ENCODE results near the gene FRMD5. TPM values are rescaled to one million over a fixed set of nuclear protein-coding genes. Genes with fewer than 3 reads are reported as not detected.

Gene FRMD5
- total RNA-seq, 1 experiment from 2014 or later, result 27.2 TPM

DNA sequence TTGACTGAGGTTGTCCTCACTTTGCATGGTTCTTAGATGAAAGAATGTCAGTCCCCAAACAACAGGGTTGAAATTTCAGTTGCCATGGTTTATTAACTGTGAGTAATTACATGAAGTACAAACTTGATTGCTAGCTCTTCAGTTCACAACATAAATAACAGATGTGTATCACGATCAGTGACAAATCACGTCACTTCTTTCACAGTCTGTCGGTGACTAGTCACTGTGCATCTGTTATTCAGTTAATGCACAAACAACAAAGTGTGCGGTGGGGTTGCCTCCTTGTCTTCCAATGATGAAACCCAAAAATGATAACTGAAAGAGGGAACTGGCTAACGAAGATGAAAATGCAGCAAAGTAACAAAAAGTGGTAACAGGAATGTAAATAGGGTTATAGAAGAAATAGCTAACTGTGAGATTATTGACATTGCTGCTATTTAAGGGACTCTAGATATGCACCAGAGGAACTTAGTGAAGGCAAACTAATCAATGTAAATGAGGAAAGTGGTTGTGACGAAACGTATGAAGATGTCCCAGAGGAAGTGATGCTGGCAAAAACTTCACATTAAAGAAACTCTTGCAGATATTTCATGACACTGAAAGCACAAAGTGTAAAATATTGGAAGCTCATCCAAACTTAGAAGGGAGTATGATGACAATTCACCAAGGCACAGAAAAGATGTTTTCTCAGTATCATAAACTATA lies 208.9 kb downstream of the FRMD5 start:
- peaks cover 10% of the 10 kb centered on the region; the same call in 1 of the 2 replicates for H3K79me2 ChIP-seq (ENCODE audit: insufficient read depth, low read length)
- CTCF ChIA-PET, result no interaction called here
- ATAC-seq, result no peak
- H3K4me1 ChIP-seq (ENCODE audit: control insufficient read depth in 1 of 2, insufficient read depth in 2 of 2, low read length in 2 of 2), result no peaks in the 10 kb centered on the region
- no peak overlapping the region for H3K4me2 ChIP-seq (ENCODE audit: low read length)
- H4K20me1 ChIP-seq (ENCODE audit: insufficient read depth), result no peaks in the 10 kb centered on the region
- TF ChIP-seq POLR2AphosphoS5 (IDR thresholded peaks at IDR 0.05; ENCODE audit: low read depth, low read length) (no peak), CBX3 (IDR thresholded peaks at IDR 0.05; ENCODE audit: low read depth) (no peak), SP1 (IDR thresholded peaks at IDR 0.05; ENCODE audit: low read depth) (no peak), ZFX (IDR thresholded peaks at IDR 0.05) (no peak), SRF (IDR thresholded peaks at IDR 0.05; ENCODE audit: low read depth) (no peak), ELF1 (IDR thresholded peaks at IDR 0.05; ENCODE audit: borderline replicate concordance, low read depth) (no peak), EGR1 (IDR thresholded peaks at IDR 0.05; ENCODE audit: low read depth) (no peak), TCF7L2 (IDR thresholded peaks at IDR 0.05; ENCODE audit: borderline replicate concordance, extremely low read depth, insufficient read depth, insufficient read length) (no peak), POLR2A (IDR thresholded peaks at IDR 0.05; ENCODE audit: borderline replicate concordance, extremely low read depth, insufficient read depth, insufficient read length) (no peak), ZNF274 (IDR thresholded peaks at IDR 0.05; ENCODE audit: low read depth, low read length) (no peak), EZH2 (IDR thresholded peaks at IDR 0.05) (no peak), SIN3A (IDR thresholded peaks at IDR 0.05; ENCODE audit: low read depth) (no peak), JUND (IDR thresholded peaks at IDR 0.05) (no peak), CEBPB (IDR thresholded peaks at IDR 0.05; ENCODE audit: low read depth) (no peak), FOSL1 (IDR thresholded peaks at IDR 0.05; ENCODE audit: low read depth) (no peak)
- TF ChIP-seq, protein P1, sequence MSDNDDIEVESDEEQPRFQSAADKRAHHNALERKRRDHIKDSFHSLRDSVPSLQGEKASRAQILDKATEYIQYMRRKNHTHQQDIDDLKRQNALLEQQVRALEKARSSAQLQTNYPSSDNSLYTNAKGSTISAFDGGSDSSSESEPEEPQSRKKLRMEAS (IDR thresholded peaks at IDR 0.05), result no peak
- TF ChIP-seq, protein P2, sequence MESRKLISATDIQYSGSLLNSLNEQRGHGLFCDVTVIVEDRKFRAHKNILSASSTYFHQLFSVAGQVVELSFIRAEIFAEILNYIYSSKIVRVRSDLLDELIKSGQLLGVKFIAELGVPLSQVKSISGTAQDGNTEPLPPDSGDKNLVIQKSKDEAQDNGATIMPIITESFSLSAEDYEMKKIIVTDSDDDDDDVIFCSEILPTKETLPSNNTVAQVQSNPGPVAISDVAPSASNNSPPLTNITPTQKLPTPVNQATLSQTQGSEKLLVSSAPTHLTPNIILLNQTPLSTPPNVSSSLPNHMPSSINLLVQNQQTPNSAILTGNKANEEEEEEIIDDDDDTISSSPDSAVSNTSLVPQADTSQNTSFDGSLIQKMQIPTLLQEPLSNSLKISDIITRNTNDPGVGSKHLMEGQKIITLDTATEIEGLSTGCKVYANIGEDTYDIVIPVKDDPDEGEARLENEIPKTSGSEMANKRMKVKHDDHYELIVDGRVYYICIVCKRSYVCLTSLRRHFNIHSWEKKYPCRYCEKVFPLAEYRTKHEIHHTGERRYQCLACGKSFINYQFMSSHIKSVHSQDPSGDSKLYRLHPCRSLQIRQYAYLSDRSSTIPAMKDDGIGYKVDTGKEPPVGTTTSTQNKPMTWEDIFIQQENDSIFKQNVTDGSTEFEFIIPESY (IDR thresholded peaks at IDR 0.05; ENCODE audit: extremely low read depth, insufficient replicate concordance, low read length), result no peak
- TF ChIP-seq, protein P3, sequence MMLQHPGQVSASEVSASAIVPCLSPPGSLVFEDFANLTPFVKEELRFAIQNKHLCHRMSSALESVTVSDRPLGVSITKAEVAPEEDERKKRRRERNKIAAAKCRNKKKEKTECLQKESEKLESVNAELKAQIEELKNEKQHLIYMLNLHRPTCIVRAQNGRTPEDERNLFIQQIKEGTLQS (IDR thresholded peaks at IDR 0.05), result no peak
- TF ChIP-seq, protein P4, sequence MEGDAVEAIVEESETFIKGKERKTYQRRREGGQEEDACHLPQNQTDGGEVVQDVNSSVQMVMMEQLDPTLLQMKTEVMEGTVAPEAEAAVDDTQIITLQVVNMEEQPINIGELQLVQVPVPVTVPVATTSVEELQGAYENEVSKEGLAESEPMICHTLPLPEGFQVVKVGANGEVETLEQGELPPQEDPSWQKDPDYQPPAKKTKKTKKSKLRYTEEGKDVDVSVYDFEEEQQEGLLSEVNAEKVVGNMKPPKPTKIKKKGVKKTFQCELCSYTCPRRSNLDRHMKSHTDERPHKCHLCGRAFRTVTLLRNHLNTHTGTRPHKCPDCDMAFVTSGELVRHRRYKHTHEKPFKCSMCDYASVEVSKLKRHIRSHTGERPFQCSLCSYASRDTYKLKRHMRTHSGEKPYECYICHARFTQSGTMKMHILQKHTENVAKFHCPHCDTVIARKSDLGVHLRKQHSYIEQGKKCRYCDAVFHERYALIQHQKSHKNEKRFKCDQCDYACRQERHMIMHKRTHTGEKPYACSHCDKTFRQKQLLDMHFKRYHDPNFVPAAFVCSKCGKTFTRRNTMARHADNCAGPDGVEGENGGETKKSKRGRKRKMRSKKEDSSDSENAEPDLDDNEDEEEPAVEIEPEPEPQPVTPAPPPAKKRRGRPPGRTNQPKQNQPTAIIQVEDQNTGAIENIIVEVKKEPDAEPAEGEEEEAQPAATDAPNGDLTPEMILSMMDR (IDR thresholded peaks at IDR 0.05 in 2 of 3, conservative IDR thresholded peaks at IDR 0.05 in 1 of 3; ENCODE audit: borderline replicate concordance in 1 of 3, insufficient read depth in 1 of 3, low read depth in 2 of 3, low read length in 2 of 3), result no peak
- TF ChIP-seq, protein P5, sequence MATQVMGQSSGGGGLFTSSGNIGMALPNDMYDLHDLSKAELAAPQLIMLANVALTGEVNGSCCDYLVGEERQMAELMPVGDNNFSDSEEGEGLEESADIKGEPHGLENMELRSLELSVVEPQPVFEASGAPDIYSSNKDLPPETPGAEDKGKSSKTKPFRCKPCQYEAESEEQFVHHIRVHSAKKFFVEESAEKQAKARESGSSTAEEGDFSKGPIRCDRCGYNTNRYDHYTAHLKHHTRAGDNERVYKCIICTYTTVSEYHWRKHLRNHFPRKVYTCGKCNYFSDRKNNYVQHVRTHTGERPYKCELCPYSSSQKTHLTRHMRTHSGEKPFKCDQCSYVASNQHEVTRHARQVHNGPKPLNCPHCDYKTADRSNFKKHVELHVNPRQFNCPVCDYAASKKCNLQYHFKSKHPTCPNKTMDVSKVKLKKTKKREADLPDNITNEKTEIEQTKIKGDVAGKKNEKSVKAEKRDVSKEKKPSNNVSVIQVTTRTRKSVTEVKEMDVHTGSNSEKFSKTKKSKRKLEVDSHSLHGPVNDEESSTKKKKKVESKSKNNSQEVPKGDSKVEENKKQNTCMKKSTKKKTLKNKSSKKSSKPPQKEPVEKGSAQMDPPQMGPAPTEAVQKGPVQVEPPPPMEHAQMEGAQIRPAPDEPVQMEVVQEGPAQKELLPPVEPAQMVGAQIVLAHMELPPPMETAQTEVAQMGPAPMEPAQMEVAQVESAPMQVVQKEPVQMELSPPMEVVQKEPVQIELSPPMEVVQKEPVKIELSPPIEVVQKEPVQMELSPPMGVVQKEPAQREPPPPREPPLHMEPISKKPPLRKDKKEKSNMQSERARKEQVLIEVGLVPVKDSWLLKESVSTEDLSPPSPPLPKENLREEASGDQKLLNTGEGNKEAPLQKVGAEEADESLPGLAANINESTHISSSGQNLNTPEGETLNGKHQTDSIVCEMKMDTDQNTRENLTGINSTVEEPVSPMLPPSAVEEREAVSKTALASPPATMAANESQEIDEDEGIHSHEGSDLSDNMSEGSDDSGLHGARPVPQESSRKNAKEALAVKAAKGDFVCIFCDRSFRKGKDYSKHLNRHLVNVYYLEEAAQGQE (IDR thresholded peaks at IDR 0.05; ENCODE audit: low read depth), result no peak
- H3K9me2 ChIP-seq (ENCODE audit: insufficient read depth), result no peaks in the 10 kb centered on the region
- POLR2A ChIA-PET, result no interaction called here
- H3K27ac ChIP-seq (ENCODE audit: low read depth, low read length), result no peak overlapping the region
- no peaks in the 10 kb centered on the region for H3K27me3 ChIP-seq (ENCODE audit: insufficient read depth, low read length)
- intact Hi-C loops (cut with micrococcal nuclease), result no loop called here
- RAD21 ChIA-PET (ENCODE audit: low non-redundant PET in 1 of 2, low total read pairs in 2 of 2, uncharacterized antibody in 2 of 2, unreplicated experiment in 2 of 2), result no interaction called here
- no peaks in the 10 kb centered on the region for H3K9me3 ChIP-seq (ENCODE audit: control insufficient read depth in 1 of 2, insufficient read depth in 1 of 2, low read depth in 1 of 2, low read length in 2 of 2)
- no peaks in the 10 kb centered on the region for H3K36me3 ChIP-seq (ENCODE audit: control insufficient read depth in 1 of 2, insufficient read depth in 2 of 2, low read length in 2 of 2)
- H2AFZ ChIP-seq (ENCODE audit: low read depth, low read length, poor library complexity, severe bottlenecking), result no peak overlapping the region
- no peak overlapping the region for H3K9ac ChIP-seq (ENCODE audit: low read length)
- BruUV-seq (replicated peaks), result no TSS peak
- no peak for DNase-seq (ENCODE audit: low read depth, low spot score)
- H3K4me3 ChIP-seq (replicated peaks in 1 of 2; ENCODE audit: low read depth in 1 of 2, low read length in 2 of 2), result no peak overlapping the region
